ENCODE measurements around the gene USP1.

The USP1 gene

DNA sequence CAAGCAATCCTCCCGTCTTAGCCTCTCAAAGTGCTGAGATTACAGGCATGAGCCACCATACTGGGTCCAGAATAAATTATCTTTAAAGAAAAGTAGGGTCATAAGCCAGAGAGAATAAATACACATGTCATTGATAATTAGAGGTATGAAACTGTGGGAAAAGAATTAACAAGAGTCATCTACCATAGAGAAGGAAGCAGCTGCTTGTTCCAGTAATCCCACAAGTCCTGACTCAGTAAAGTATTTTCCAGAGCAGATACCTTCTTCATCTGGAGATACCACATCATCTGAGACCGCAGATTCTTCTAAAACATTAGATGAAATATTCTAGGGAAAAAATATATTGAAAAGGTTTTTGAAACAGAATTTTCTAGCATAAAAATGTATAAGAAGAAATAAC lies 55.7 kb downstream of the USP1 start:
- no peak for DNase-seq

DNA sequence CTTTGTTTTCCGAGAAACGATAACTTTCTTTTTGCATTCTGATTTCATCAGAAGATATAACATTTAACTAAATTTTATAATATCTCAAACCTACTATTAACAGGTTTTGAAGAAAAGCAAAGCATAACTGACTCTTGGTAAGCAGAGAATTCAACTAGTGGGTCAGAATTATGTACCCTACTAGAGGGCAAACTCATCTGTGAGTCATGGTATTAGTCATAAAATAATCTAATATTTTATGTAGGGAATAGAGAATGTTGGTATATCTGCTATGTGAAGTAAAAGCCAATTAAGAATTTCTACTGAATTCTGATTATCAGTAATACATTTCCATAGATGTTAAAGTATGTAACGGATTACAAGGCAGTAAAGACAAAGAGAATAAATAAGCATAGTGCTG lies 56.8 kb downstream of the USP1 start:
- no peak for DNase-seq

DNA sequence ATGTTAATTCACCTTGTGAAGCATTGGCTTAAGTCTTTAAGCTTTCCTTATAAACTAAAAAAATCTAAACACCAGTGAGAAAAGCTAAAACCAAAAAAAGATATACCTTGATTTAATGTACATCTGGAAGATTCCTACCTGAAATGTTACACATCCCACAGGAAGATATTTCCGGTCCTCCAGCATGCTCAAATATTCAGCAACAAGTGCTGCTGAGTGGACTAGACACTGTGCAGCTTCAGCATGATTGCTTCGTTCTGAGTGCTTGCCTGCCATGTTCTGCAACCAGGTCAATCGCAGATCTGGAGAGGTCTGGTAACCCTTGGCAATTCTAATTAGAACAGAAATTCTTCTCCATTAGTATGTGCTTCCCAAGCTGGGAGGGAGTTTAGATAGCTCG lies 57.3 kb downstream of the USP1 start:
- no peak for DNase-seq

DNA sequence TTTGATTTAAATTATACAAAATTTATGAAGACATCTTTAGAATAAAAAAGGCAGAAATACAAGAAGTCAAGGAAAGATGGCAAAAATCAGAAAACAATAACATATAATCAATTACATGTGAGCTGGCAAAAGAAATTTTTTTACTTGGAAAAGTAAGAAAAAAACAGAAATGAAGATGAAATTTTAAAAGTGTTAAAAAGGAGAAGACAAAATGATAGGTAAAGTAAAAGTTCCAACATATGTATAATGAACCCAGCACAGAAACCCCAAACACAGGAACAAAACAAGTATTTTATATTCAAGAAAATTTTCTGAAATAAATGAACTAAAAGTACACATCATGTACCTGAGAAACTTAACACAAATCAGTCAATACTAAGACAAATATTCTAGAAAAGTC lies 63.4 kb downstream of the USP1 start:
- DNase-seq = no peak
